Ishikawa (cell line): ENCODE data around the gene TTLL7.

ENCODE experiments used
- CEBPB ChIP-seq: IDR thresholded peaks from 2 replicates; pipeline ENCODE4 v1.6.1; 2012
- CREB1 ChIP-seq: IDR thresholded peaks from 2 replicates; pipeline ENCODE4 v1.6.1; 2012; ENCODE audit warnings: low read depth
- EGR1 ChIP-seq: IDR thresholded peaks from 2 replicates; pipeline ENCODE4 v1.6.1; 2012
- EP300 ChIP-seq: IDR thresholded peaks from 2 replicates; pipeline ENCODE4 v1.6.1; 2012; ENCODE audit warnings: borderline replicate concordance
- FOXM1 ChIP-seq: IDR thresholded peaks from 2 replicates; pipeline ENCODE4 v1.6.1; 2012; ENCODE audit warnings: low read depth, borderline replicate concordance
- MAX ChIP-seq: IDR thresholded peaks from 2 replicates; pipeline ENCODE4 v1.6.1; 2012
- NFIC ChIP-seq: IDR thresholded peaks from 2 replicates; pipeline ENCODE4 v1.6.1; 2012
- RAD21 ChIP-seq: IDR thresholded peaks from 2 replicates; pipeline ENCODE4 v1.6.1; 2012; ENCODE audit warnings: low read depth
- REST ChIP-seq: IDR thresholded peaks from 2 replicates; pipeline ENCODE4 v1.6.1; 2012; ENCODE audit warnings: low read depth, mild to moderate bottlenecking
- TAF1 ChIP-seq: IDR thresholded peaks from 2 replicates; pipeline ENCODE4 v1.6.1; 2012; ENCODE audit warnings: low read depth, mild to moderate bottlenecking
- TEAD4 ChIP-seq: IDR thresholded peaks from 2 replicates; pipeline ENCODE4 v1.6.1; 2012
- YY1 ChIP-seq: IDR thresholded peaks from 2 replicates; pipeline ENCODE4 v1.6.1; 2012; ENCODE audit warnings: low read depth
- ZBTB7A ChIP-seq: IDR thresholded peaks from 2 replicates; pipeline ENCODE4 v1.6.1; 2012; ENCODE audit warnings: low read depth
- TF ChIP-seq, protein P1 (sequence below): IDR thresholded peaks from 2 replicates; pipeline ENCODE4 v1.6.1; 2012

DNA sequence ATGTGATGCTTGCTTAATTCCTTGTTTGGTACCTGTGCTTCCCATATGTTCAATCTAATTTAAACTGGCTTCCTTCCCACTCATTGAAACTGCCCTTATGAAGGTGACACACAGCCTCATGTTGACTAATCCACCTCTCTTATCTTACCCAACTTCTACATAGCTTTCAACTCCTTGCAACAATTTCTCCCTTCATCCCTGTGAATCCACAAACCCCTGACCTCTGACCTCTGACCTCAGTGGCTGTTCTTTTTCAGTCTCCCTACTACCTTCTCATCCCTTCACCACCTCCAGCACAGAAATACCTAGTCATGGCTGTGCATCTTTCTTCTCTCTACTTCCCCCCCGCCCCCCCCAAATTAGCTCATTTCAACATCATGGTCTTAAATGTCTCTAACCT is 144.5 kb downstream of the TTLL7 start:
- TF ChIP-seq CREB1 (no peak), NFIC (no peak), TAF1 (no peak), EP300 (no peak), CEBPB (no peak), TEAD4 (no peak), RAD21 (no peak), FOXM1 (no peak), YY1 (no peak), REST (no peak), EGR1 (no peak), ZBTB7A (no peak), MAX (no peak)
- TF ChIP-seq, protein P1, sequence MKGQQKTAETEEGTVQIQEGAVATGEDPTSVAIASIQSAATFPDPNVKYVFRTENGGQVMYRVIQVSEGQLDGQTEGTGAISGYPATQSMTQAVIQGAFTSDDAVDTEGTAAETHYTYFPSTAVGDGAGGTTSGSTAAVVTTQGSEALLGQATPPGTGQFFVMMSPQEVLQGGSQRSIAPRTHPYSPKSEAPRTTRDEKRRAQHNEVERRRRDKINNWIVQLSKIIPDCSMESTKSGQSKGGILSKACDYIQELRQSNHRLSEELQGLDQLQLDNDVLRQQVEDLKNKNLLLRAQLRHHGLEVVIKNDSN = no peak
